ENCODE measurements around the gene RETREG2.

RETREG2 gene

GRCh38 chr2:219218217-219218731 lies 40.2 kb downstream of the RETREG2 start:
- DNase-seq, result peak; percentile 57

GRCh38 chr2:219218732-219219701 lies 40.9 kb downstream of the RETREG2 start, which contains the start of gene ABCB6:
Gene ABCB6, minus strand, starts transcription at chr2:219218958. Its CDS starts 285 bp downstream, at chr2:219218673.
- peak; percentile 85 for DNase-seq

- no peak for DNase-seq
Observed at GRCh38 chr2:219219784-219220532, 41.9 kb downstream of the RETREG2 start.

GRCh38 chr2:219220652-219221402 lies 42.8 kb downstream of the RETREG2 start:
- DNase-seq, result no peak

- no peak for DNase-seq
Observed at GRCh38 chr2:219221957-219222518, 44.0 kb downstream of the RETREG2 start.

- DNase-seq, result no peak
Observed at GRCh38 chr2:219223831-219224610, 45.9 kb downstream of the RETREG2 start.

- no peak for DNase-seq
Observed at GRCh38 chr2:219225350-219225749, 47.3 kb downstream of the RETREG2 start.

- DNase-seq, result no peak
Observed at GRCh38 chr2:219228041-219228910, 50.2 kb downstream of the RETREG2 start.

GRCh38 chr2:219228911-219229304 lies 50.8 kb downstream of the RETREG2 start:
- no peak for DNase-seq

GRCh38 chr2:219229305-219230058 lies 51.4 kb downstream of the RETREG2 start, which contains the start of the genes ANKZF1 and ATG9A:
Gene ANKZF1, plus strand, starts transcription at chr2:219229806. Its CDS starts 452 bp downstream, at chr2:219230258.
Gene ATG9A, minus strand, starts transcription at chr2:219229636. Its CDS starts 1,612 bp downstream, at chr2:219228024.
- peak; percentile 95 for DNase-seq

GRCh38 chr2:219230059-219230540 lies 52.0 kb downstream of the RETREG2 start:
- no peak for DNase-seq

- no peak for DNase-seq
Observed at GRCh38 chr2:219234331-219234730, 56.3 kb downstream of the RETREG2 start.
